Loucy (cell line): Measurements from ENCODE around the gene ECEL1.

Experiments used
- H2AFZ ChIP-seq: fragments of 200-600 bp; sonication (generic); 2 replicates; pipeline ENCODE4 v1.6.0; 2016; ENCODE audit warnings: antibody characterized with exemption, mild to moderate bottlenecking, low read length, moderate library complexity
- H3F3A ChIP-seq: fragments of 200-600 bp; 2 replicates; pipeline ENCODE4 v1.6.0; 2016; ENCODE audit warnings: antibody characterized with exemption, low read depth, mild to moderate bottlenecking
- H3K27me3 ChIP-seq: fragments of 200-600 bp; sonication (generic); 2 replicates; pipeline ENCODE4 v1.6.1; 2014; ENCODE audit warnings: low read length, mild to moderate bottlenecking; ENCODE audit not compliant: insufficient read depth, poor library complexity, severe bottlenecking
- H3K36me3 ChIP-seq: fragments of 200-600 bp; sonication (generic); 2 replicates; pipeline ENCODE4 v1.6.1; 2016; ENCODE audit warnings: low read length; ENCODE audit not compliant: insufficient read depth
- H3K4me1 ChIP-seq: fragments of 200-600 bp; sonication (generic); 2 replicates; pipeline ENCODE4 v1.5.1; 2014; ENCODE audit warnings: low read length, mild to moderate bottlenecking; ENCODE audit not compliant: insufficient read depth, poor library complexity, severe bottlenecking
- H3K4me2 ChIP-seq: fragments of 200-600 bp; sonication (generic); 2 replicates; pipeline ENCODE4 v1.6.0; 2014; ENCODE audit warnings: antibody characterized with exemption, low read length, low read depth, mild to moderate bottlenecking; ENCODE audit not compliant: poor library complexity, severe bottlenecking
- H3K4me3 ChIP-seq: fragments of 200-600 bp; sonication (generic); 2 replicates; pipeline ENCODE4 v1.5.1; 2014; ENCODE audit warnings: low read length, mild to moderate bottlenecking, mixed read lengths; ENCODE audit not compliant: poor library complexity, severe bottlenecking
- H3K79me2 ChIP-seq: fragments of 200-600 bp; sonication (generic); 2 replicates; pipeline ENCODE4 v1.6.1; 2014; ENCODE audit warnings: low read length; ENCODE audit not compliant: insufficient read depth
- H3K9ac ChIP-seq: fragments of 200-600 bp; sonication (generic); 2 replicates; pipeline ENCODE4 v1.6.0; 2014; ENCODE audit warnings: mild to moderate bottlenecking, low read depth, low read length, moderate library complexity; ENCODE audit not compliant: poor library complexity, severe bottlenecking
- H3K9me2 ChIP-seq: fragments of 200-600 bp; sonication (generic); replicated peaks from 2 replicates; pipeline ENCODE4 v1.6.1; 2016; ENCODE audit warnings: low read depth, low read length, mixed read lengths
- H3K9me3 ChIP-seq: fragments of 200-600 bp; sonication (generic); 2 replicates; pipeline ENCODE4 v1.6.1; 2014; ENCODE audit warnings: mild to moderate bottlenecking, antibody characterized with exemption, low read length, low read depth; ENCODE audit not compliant: insufficient read depth
- H4K20me1 ChIP-seq: fragments of 200-600 bp; sonication (generic); 2 replicates; pipeline ENCODE4 v1.6.0; 2014; ENCODE audit warnings: antibody characterized with exemption, low read length, mild to moderate bottlenecking; ENCODE audit not compliant: insufficient read depth, poor library complexity, severe bottlenecking
- EZH2phosphoT487 ChIP-seq: fragments of 200-600 bp; IDR thresholded peaks from 2 replicates; pipeline ENCODE4 v1.6.1; 2018; ENCODE audit warnings: antibody characterized with exemption, mild to moderate bottlenecking, moderate library complexity, borderline replicate concordance
- TF ChIP-seq, protein P1 (sequence below): fragments of 200-600 bp; sonication (generic); conservative IDR thresholded peaks from 2 replicates; pipeline ENCODE4 v1.5.1; 2014; ENCODE audit warnings: mild to moderate bottlenecking, antibody characterized with exemption, low read length

The ECEL1 gene

GRCh38 chr2:232435805-232436204 lies 51.8 kb downstream of the ECEL1 start:
- Histone ChIP-seq H3K4me2 (no peak overlapping the region), H4K20me1 (no peaks in the 10 kb centered on the region), H3K9ac (no peak overlapping the region)

DNA sequence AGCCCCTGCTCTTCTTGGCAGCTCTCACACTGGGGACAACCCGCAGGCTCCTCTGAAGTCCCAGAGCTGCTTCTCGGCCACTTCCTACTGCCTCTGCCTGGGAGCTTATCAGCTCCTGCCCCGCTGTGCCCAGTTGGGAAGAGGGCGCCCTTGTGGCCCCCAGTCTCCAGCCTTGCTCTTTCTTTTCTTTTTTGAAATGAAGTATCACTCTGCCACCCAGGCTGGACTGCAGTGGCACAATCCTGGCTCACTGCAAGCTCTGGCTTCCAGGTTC lies 52.3 kb downstream of the ECEL1 start:
- no peaks in the 10 kb centered on the region for H3K79me2 ChIP-seq
- no peaks in the 10 kb centered on the region for H3F3A ChIP-seq
- H3K9me3 ChIP-seq: no peaks in the 10 kb centered on the region
- no peak overlapping the region for H2AFZ ChIP-seq
- H3K4me1 ChIP-seq: peaks cover 2% of the 10 kb centered on the region
- no peak overlapping the region for H3K9ac ChIP-seq
- H3K27me3 ChIP-seq: no peaks in the 10 kb centered on the region
- H3K36me3 ChIP-seq: no peaks in the 10 kb centered on the region
- no peaks in the 10 kb centered on the region for H3K9me2 ChIP-seq
- H3K4me3 ChIP-seq: no peak overlapping the region
- no peaks in the 10 kb centered on the region for H4K20me1 ChIP-seq
- TF ChIP-seq EZH2phosphoT487: no peak
- TF ChIP-seq, protein P1, sequence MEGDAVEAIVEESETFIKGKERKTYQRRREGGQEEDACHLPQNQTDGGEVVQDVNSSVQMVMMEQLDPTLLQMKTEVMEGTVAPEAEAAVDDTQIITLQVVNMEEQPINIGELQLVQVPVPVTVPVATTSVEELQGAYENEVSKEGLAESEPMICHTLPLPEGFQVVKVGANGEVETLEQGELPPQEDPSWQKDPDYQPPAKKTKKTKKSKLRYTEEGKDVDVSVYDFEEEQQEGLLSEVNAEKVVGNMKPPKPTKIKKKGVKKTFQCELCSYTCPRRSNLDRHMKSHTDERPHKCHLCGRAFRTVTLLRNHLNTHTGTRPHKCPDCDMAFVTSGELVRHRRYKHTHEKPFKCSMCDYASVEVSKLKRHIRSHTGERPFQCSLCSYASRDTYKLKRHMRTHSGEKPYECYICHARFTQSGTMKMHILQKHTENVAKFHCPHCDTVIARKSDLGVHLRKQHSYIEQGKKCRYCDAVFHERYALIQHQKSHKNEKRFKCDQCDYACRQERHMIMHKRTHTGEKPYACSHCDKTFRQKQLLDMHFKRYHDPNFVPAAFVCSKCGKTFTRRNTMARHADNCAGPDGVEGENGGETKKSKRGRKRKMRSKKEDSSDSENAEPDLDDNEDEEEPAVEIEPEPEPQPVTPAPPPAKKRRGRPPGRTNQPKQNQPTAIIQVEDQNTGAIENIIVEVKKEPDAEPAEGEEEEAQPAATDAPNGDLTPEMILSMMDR: no peak
- H3K4me2 ChIP-seq: no peak overlapping the region

More at GRCh38 chr2:232435805-232436204, 51.8 kb downstream of the ECEL1 start:
- Histone ChIP-seq H3K9me2 (no peaks in the 10 kb centered on the region), H2AFZ (no peak overlapping the region), H3K9me3 (no peaks in the 10 kb centered on the region), H3F3A (no peaks in the 10 kb centered on the region), H3K36me3 (no peaks in the 10 kb centered on the region), H3K4me1 (peaks cover 3% of the 10 kb centered on the region), H3K4me3 (no peak overlapping the region), H3K79me2 (no peaks in the 10 kb centered on the region), H3K27me3 (no peaks in the 10 kb centered on the region)
- no peak for TF ChIP-seq EZH2phosphoT487
- TF ChIP-seq, protein P1: no peak

GRCh38 chr2:232434563-232435374 lies 52.9 kb downstream of the ECEL1 start:
- no peak overlapping the region for H3K4me3 ChIP-seq
- H2AFZ ChIP-seq: no peak overlapping the region
- H3K9ac ChIP-seq: no peak overlapping the region
- no peaks in the 10 kb centered on the region for H3K36me3 ChIP-seq
- H3K27me3 ChIP-seq: no peaks in the 10 kb centered on the region
- H3K79me2 ChIP-seq: no peaks in the 10 kb centered on the region
- no peaks in the 10 kb centered on the region for H4K20me1 ChIP-seq
- H3K4me1 ChIP-seq: no peaks in the 10 kb centered on the region
- no peaks in the 10 kb centered on the region for H3F3A ChIP-seq
- H3K9me2 ChIP-seq: no peaks in the 10 kb centered on the region
- no peak overlapping the region for H3K4me2 ChIP-seq
- TF ChIP-seq, protein P1: no peak
- TF ChIP-seq EZH2phosphoT487: no peak
- H3K9me3 ChIP-seq: no peaks in the 10 kb centered on the region
